Activated B cell treated with CpG ODN at 0.5 μM for 24 hours (primary cell): Measurements from ENCODE around the gene ZBTB25. TPM values are rescaled to one million over a fixed set of nuclear protein-coding genes. Genes with fewer than 3 reads are reported as not detected.
A peak's percentile ranks its signal among the peaks of the same experiment; 100 is the strongest.

Experiments
- ATAC-seq: fragments of 200-7000 bp; cut with Tn5 transposase; one replicate; pipeline ENCODE4 v1.10.0; 2021; ENCODE audit warnings: low read depth, mild to moderate bottlenecking, moderate library complexity
- CTCF ChIA-PET: fragments of 350-600 bp; sonication (Branson Sonifier 250); formaldehyde crosslinking; loops from one replicate; lab custom pipeline; 2021; ENCODE audit warnings: antibody characterized with exemption; lab: Charles Lee
- POLR2A ChIA-PET: fragments of 350-600 bp; sonication (Branson Sonifier 250); formaldehyde crosslinking; loops from one replicate; lab custom pipeline; 2021; ENCODE audit warnings: antibody characterized with exemption; lab: Charles Lee
- DNase-seq: peaks from one replicate; pipeline ENCODE4 v3.0.0; 2022
- H3K27ac Mint-ChIP-seq: one replicate; pipeline ENCODE4 v1.8.0; 2020; ENCODE audit warnings: mixed read lengths
- H3K27me3 Mint-ChIP-seq: one replicate; pipeline ENCODE4 v1.8.0; 2021; ENCODE audit warnings: mixed read lengths
- H3K36me3 Mint-ChIP-seq: one replicate; pipeline ENCODE4 v1.8.0; 2021; ENCODE audit warnings: low read depth, mixed read lengths
- H3K4me1 Mint-ChIP-seq: one replicate; pipeline ENCODE4 v1.8.0; 2021; ENCODE audit warnings: mixed read lengths
- H3K4me3 Mint-ChIP-seq: one replicate; pipeline ENCODE4 v1.8.0; 2020; ENCODE audit warnings: mild to moderate bottlenecking, mixed read lengths
- H3K9me3 Mint-ChIP-seq: one replicate; pipeline ENCODE4 v1.8.0; 2020; ENCODE audit warnings: mixed read lengths
- intact Hi-C: fragments of 100-400 bp; cut with micrococcal nuclease; formaldehyde crosslinking; loops from one replicate; pipeline ENCODE4 v1.15.1; 2024
- total RNA-seq: library from RNA; stranded (reverse); gene quantifications from 2 replicates; pipeline ENCODE4 v1.2.3, GENCODE V29; 2022
- TF ChIP-seq, protein P1 (sequence below): fragments of 200-600 bp; IDR thresholded peaks from one replicate; pipeline ENCODE4 v1.8.0; 2022; ENCODE audit warnings: antibody characterized with exemption, mild to moderate bottlenecking

Gene ZBTB25
- total RNA-seq, 1 donor from 2014 or later = 29.1 TPM

DNA sequence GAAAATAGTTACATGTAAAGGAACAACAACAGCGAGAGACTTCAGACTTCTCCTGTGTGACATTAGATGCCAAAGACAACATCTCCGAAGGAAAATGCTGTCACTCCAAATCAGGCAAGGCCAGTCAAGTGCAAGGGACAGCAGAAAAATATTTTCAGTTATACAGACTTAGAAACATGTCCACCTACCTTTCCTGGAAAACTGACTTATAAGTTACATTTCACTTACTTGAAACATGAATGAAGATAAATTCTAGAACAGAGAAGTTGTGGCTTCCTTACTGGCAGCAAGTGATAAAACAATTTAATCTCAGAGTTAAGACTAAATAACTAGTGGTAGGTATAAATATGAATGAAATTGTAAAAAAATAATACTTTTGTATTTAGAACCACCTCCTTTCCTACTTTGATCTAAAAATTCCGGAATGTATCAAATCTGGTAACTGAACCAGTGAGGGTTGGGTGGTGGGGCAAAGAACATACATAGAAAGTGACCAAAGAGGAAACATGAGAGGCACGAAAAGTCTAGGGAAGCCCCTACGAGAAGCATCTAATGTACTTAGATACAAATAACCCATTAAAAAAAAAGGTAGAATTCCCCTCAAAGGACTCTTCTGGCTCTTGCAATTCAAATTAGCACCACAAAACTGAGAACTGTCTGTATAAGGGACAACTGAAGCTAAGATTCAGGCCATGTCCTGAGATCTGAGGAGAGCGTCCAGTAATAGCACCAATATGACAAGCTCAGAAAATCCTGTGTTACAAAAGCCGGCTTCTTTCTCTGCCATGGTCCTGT is 94.3 kb downstream of the ZBTB25 start:
- TF ChIP-seq, protein P1, sequence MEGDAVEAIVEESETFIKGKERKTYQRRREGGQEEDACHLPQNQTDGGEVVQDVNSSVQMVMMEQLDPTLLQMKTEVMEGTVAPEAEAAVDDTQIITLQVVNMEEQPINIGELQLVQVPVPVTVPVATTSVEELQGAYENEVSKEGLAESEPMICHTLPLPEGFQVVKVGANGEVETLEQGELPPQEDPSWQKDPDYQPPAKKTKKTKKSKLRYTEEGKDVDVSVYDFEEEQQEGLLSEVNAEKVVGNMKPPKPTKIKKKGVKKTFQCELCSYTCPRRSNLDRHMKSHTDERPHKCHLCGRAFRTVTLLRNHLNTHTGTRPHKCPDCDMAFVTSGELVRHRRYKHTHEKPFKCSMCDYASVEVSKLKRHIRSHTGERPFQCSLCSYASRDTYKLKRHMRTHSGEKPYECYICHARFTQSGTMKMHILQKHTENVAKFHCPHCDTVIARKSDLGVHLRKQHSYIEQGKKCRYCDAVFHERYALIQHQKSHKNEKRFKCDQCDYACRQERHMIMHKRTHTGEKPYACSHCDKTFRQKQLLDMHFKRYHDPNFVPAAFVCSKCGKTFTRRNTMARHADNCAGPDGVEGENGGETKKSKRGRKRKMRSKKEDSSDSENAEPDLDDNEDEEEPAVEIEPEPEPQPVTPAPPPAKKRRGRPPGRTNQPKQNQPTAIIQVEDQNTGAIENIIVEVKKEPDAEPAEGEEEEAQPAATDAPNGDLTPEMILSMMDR = no peak
- intact Hi-C loops = loop anchor here (1.0 kb wide), 1 partner anchor 21 kb away; the partner anchor contains the start of gene MTHFD1
- DNase-seq (no peak), ATAC-seq (peak; percentile 69)
- H3K36me3 Mint-ChIP-seq = peaks cover 39% of the 10 kb centered on the region
- H3K4me1 Mint-ChIP-seq = peaks cover 20% of the 10 kb centered on the region
- no peaks in the 10 kb centered on the region for H3K27me3 Mint-ChIP-seq
- no peaks in the 10 kb centered on the region for H3K9me3 Mint-ChIP-seq
- ChIA-PET CTCF (no interaction called here), POLR2A (interaction anchor here (0.9 to 1.5 kb wide), 2 partner anchors 22 to 96 kb away, joined by 3 to 6 read pairs; partner anchors contain the start of genes MTHFD1 and ZBTB1)
- peak overlapping the region; percentile 72 for H3K27ac Mint-ChIP-seq
- H3K4me3 Mint-ChIP-seq = peak overlapping the region; percentile 42

DNA sequence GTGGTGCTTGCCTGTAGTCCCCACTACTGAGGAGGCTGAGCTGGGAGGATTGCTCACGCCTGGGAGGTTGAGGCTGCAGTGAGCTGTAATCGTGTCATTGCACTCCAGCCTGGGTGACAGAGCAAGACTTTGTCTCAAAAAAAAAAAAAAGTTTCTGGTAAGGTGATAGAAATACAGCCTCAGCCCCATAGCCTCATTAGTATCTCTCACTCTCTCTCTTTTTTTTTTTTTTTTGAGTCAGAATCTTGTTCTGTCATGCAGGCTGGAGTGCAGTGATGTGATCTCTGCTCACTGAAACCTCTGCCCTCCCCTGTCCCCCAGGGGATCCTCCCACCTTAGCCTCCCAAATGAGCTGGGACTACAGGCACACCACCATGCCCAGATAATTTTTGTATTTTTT is 96.3 kb downstream of the ZBTB25 start:
- DNase-seq = no peak
- peaks cover 20% of the 10 kb centered on the region for H3K4me1 Mint-ChIP-seq
- POLR2A ChIA-PET = interaction anchor here (0.5 kb wide), 1 partner anchor 56 kb away, joined by 3 read pairs; no protein-coding TSS in a partner anchor
- intact Hi-C loops = no loop called here
- CTCF ChIA-PET = no interaction called here
- H3K27me3 Mint-ChIP-seq = no peaks in the 10 kb centered on the region
- TF ChIP-seq, protein P1 = no peak
- no peak overlapping the region for H3K4me3 Mint-ChIP-seq
- peaks cover 37% of the 10 kb centered on the region for H3K36me3 Mint-ChIP-seq
- H3K27ac Mint-ChIP-seq = peak overlapping the region; percentile 41
- no peaks in the 10 kb centered on the region for H3K9me3 Mint-ChIP-seq
- ATAC-seq = no peak

DNA sequence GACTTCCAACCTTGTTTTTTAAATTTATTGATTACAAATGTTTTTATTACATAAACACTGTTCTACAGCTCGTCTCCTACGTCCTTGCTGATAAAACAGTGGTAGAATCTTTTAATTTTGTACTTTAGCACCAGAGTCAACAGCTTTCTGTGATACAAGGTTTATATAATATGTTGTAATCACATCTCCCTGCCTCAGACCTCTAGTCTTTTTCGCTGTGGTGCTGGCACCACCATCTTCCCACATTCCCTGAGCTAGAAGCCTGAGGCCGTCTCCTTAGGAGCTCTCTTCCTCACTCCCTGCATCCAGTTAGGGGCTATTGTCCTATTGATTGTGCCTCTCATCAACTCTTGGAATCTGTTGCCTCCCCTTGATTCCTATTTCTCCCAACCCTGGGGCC is 98.3 kb downstream of the ZBTB25 start:
- TF ChIP-seq, protein P1 = no peak
- Mint-ChIP-seq H3K27ac (no peak overlapping the region), H3K36me3 (peaks cover 33% of the 10 kb centered on the region), H3K4me1 (peaks cover 25% of the 10 kb centered on the region), H3K9me3 (no peaks in the 10 kb centered on the region), H3K27me3 (no peaks in the 10 kb centered on the region), H3K4me3 (no peak overlapping the region)
- no peak for ATAC-seq
- ChIA-PET CTCF (interaction anchor here (1.5 kb wide), 1 partner anchor 24 kb away, joined by 4 read pairs; no protein-coding TSS in a partner anchor), POLR2A (no interaction called here)
- no peak for DNase-seq
- intact Hi-C loops = no loop called here

DNA sequence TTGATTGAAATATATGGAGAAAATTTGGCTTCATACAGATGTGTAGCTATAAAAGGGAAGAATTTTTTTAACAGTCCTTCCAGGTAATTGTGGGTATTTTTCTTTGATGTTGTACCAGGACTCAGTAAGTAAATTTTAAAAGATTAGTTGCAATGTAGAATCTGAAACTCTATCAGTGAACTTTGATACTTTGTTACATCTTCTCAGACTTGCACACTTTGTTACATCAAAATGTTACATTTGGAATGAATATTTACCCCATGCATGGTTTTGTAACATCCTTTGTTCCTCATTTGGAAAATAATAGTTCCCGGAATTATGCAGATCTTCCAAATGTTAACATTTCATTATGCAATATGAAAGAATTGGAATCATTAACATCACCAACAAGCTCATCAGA is 101.7 kb downstream of the ZBTB25 start:
- Mint-ChIP-seq H3K36me3 (peaks cover 30% of the 10 kb centered on the region), H3K4me3 (no peak overlapping the region), H3K27me3 (no peaks in the 10 kb centered on the region), H3K9me3 (no peaks in the 10 kb centered on the region), H3K4me1 (peaks cover 8% of the 10 kb centered on the region), H3K27ac (no peak overlapping the region)
- ChIA-PET CTCF (interaction anchor here (1.1 to 1.5 kb wide), 2 partner anchors 28 to 77 kb away, joined by 3 to 4 read pairs; no protein-coding TSS in a partner anchor), POLR2A (interaction anchor here (0.6 to 1.5 kb wide), 3 partner anchors 14 to 888 kb away, joined by 3 to 4 read pairs (median 3); partner anchors contain the start of gene MTHFD1)
- DNase-seq (no peak), ATAC-seq (no peak)
- intact Hi-C loops = no loop called here
- TF ChIP-seq, protein P1 = no peak
